ENCODE measurements around the gene ALG14.

The ALG14 gene

DNA sequence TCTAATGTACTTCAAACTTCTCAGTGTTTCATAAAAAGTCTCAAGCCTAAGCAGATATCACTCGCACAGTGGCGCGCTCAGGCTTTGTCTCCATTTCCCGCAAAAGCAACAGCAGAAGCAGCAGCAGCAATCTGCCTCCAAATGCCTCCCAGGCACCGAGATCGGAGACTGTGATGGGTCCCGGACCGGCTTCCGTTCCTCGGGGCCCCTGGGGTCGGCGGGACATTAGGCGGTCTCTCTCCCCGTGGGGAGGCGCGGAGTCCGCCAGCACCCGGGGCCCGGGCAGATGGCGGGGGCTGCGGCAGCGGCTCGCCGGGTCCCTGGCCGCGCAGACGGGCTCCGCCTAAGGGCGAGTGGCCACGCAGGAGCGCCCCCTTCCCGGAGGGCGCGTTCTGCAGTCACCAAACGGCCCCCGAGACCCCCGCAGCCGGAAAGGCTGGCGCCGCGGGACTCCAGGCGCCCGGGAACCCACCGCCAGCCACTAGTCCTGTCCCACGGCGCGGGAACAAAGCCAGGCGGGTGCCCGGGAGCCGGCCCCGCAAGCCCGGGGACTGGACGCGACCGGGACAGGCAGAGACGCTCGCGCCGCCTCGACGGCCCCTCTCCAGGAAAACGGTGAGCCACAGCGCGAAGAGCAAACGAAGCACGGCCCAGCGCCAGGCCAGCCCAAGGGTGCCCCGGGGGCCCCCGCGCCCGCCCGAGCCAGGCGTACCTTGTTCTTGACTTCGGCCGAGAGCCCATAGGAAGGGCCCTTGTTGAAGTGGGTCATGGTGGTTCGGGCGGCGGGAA lies 146.4 kb downstream of the ALG14 start:
- DNase-seq, result peak in 1 of 2 experiments; percentile 12

DNA sequence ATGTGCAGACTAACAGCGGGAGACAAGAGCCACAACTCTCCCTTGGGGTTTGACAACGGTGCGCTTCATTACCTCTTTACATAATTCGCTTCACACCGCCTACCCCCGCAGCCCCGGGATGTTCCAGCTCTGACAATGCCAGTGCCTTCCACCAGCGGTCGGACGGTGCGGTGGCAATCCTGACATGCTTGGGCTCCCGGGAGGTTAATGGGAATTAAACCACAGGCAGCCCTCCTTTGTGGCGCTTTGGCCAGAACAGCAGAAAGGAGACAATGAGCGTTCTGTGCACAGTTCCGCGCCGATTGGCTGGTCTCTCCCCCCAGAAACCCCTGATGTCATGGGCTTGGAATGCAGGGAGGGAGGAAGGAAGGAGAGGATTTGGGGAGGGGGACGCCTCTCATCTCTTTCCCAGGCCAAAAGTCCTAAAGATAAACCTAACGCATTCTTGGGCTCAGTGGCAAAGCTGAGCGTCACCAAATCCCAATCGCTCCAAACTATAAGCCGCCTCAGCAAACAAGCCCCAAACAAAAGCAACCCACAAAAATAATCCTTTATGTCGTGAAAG lies 147.1 kb downstream of the ALG14 start:
- peak in 1 of 2 experiments; percentile 14 for DNase-seq

DNA sequence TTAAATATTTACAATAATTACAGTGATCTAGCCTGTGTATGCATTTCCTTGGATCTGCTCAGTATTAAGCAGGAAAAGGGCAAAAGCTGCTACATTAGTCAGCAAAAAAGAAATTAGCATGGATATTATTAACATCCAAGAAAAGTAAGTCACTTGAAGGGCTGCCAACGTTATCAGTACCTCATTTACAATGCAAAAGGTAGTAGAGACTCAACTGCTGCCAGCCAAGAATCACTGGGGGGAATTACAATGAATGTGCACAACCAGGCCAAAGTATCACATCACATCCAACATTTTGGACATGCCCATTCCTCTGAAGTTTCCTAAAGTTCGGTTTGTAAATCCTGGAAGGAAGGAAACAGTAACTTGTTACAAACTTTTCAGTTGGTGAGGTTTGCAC lies 147.7 kb downstream of the ALG14 start:
- no peak for DNase-seq
